Calu3 (cell line): ENCODE results near the gene DKKL1. TPM values are rescaled to one million over a fixed set of nuclear protein-coding genes. Genes with fewer than 3 reads are reported as not detected.

Source experiments
- BruUV-seq: library from RNA; stranded (reverse); fragments of 400-500 nt; replicated peaks from 2 replicates; lab custom pipeline; 2021; lab: Mats Ljungman, UMichigan
- CTCF ChIA-PET: fragments of 300-600 bp; sonication (Branson Sonifier 250); formaldehyde crosslinking; loops from one replicate; lab custom pipeline; 2022; ENCODE audit warnings: antibody characterized with exemption; lab: Charles Lee
- DNase-seq: peaks from one replicate; pipeline ENCODE4 v3.0.0; 2022
- H3K27ac Mint-ChIP-seq: one replicate; pipeline ENCODE4 v1.8.0; 2022; ENCODE audit warnings: mixed read lengths; ENCODE audit not compliant: unreplicated experiment
- H3K27me3 Mint-ChIP-seq: one replicate; pipeline ENCODE4 v1.8.0; 2022; ENCODE audit warnings: mixed read lengths; ENCODE audit not compliant: unreplicated experiment
- H3K36me3 Mint-ChIP-seq: one replicate; pipeline ENCODE4 v1.8.0; 2022; ENCODE audit warnings: mild to moderate bottlenecking, moderate library complexity, mixed read lengths; ENCODE audit not compliant: insufficient read depth, unreplicated experiment
- H3K4me1 Mint-ChIP-seq: one replicate; pipeline ENCODE4 v1.8.0; 2022; ENCODE audit warnings: mild to moderate bottlenecking, low read depth, mixed read lengths; ENCODE audit not compliant: unreplicated experiment
- H3K4me3 Mint-ChIP-seq: one replicate; pipeline ENCODE4 v1.8.0; 2022; ENCODE audit warnings: mild to moderate bottlenecking, low read depth, moderate library complexity, mixed read lengths; ENCODE audit not compliant: unreplicated experiment
- H3K9me3 Mint-ChIP-seq: one replicate; pipeline ENCODE4 v1.8.0; 2022; ENCODE audit warnings: low read depth, mixed read lengths; ENCODE audit not compliant: unreplicated experiment
- intact Hi-C: fragments of 100-400 bp; cut with micrococcal nuclease; formaldehyde crosslinking; loops from one replicate; pipeline ENCODE4 v1.10.0; 2022; ENCODE audit not compliant: unreplicated experiment
- total RNA-seq: library from RNA; stranded (reverse); gene quantifications from 2 replicates; pipeline ENCODE4 v1.2.3, GENCODE V29; 2022
- TF ChIP-seq, protein P1 (sequence below): fragments of 200-600 bp; IDR thresholded peaks from one replicate; pipeline ENCODE4 v1.8.0; 2022; ENCODE audit warnings: antibody characterized with exemption; ENCODE audit not compliant: unreplicated experiment

Gene DKKL1
- total RNA-seq, 1 experiment from 2014 or later: not detected

DNA sequence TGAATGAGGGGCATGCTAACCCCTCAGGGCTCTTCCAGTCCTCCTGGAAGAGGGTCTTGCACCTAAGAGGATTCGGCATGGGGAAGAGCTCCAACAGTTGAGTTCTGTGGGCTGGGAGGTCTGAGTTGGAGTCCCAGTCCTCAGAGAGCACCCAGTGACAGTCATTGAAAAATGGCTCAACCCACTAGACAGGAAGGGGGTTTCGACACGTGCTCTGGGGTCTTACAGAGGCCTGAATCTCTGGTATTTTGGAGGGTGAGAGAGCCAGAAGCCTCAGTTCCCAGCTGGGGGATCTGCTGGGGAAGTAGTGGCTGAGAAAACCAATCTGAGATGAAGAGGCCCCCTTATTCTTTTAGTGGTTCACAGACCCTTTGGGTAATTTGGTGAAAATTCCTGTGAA is 50.6 kb downstream of the DKKL1 start:
- DNase-seq: no peak
- CTCF ChIA-PET: no interaction called here
- TF ChIP-seq, protein P1, sequence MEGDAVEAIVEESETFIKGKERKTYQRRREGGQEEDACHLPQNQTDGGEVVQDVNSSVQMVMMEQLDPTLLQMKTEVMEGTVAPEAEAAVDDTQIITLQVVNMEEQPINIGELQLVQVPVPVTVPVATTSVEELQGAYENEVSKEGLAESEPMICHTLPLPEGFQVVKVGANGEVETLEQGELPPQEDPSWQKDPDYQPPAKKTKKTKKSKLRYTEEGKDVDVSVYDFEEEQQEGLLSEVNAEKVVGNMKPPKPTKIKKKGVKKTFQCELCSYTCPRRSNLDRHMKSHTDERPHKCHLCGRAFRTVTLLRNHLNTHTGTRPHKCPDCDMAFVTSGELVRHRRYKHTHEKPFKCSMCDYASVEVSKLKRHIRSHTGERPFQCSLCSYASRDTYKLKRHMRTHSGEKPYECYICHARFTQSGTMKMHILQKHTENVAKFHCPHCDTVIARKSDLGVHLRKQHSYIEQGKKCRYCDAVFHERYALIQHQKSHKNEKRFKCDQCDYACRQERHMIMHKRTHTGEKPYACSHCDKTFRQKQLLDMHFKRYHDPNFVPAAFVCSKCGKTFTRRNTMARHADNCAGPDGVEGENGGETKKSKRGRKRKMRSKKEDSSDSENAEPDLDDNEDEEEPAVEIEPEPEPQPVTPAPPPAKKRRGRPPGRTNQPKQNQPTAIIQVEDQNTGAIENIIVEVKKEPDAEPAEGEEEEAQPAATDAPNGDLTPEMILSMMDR: no peak
- no peaks in the 10 kb centered on the region for H3K4me1 Mint-ChIP-seq
- no TSS peak for BruUV-seq
- intact Hi-C loops: no loop called here
- peaks cover 94% of the 10 kb centered on the region for H3K27me3 Mint-ChIP-seq
- no peaks in the 10 kb centered on the region for H3K9me3 Mint-ChIP-seq
- H3K36me3 Mint-ChIP-seq: no peaks in the 10 kb centered on the region
- H3K4me3 Mint-ChIP-seq: no peak overlapping the region
- H3K27ac Mint-ChIP-seq: no peak overlapping the region

DNA sequence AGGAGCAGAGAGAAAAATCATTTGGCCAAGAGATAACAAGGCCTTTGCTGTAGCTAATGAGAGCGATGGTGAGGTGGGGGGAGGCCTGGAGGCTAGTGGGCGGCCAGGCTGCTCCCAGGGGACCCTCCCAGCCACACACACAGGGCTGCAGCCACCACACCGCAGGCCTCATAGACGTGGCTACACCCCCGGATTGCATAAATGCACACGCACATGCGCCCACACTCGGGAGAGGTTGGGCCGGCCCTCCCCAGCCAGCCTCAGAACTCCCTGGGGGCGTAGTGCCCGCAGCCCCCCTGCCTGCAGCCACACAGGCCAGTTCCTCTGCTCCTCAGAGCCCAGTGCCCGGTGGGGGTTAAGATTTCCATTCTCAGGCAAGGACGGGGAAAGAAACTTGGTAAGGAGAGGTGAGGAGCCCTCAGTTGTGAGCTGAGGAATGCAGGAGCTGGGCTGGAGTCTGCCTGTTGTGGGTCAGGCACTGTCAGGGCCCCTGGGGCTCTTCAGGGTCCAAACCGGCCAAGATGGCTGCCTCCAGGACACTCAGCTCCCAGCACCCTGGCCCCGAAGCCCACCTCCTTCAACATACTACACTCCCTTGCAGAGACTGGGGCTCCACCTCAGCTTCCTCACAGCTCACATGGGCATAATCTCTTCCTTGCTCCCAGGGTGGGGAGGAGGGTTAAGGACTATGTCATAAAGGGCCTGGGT is 51.6 kb downstream of the DKKL1 start:
- no peak for DNase-seq
- no peaks in the 10 kb centered on the region for H3K36me3 Mint-ChIP-seq
- peaks cover 95% of the 10 kb centered on the region for H3K27me3 Mint-ChIP-seq
- no peaks in the 10 kb centered on the region for H3K4me1 Mint-ChIP-seq
- intact Hi-C loops: no loop called here
- H3K9me3 Mint-ChIP-seq: no peaks in the 10 kb centered on the region
- H3K4me3 Mint-ChIP-seq: no peak overlapping the region
- TF ChIP-seq, protein P1: no peak
- CTCF ChIA-PET: interaction anchor here (0.6 kb wide), 1 partner anchor 10 kb away, joined by 3 read pairs; no protein-coding TSS in a partner anchor
- H3K27ac Mint-ChIP-seq: no peak overlapping the region
- no TSS peak for BruUV-seq

DNA sequence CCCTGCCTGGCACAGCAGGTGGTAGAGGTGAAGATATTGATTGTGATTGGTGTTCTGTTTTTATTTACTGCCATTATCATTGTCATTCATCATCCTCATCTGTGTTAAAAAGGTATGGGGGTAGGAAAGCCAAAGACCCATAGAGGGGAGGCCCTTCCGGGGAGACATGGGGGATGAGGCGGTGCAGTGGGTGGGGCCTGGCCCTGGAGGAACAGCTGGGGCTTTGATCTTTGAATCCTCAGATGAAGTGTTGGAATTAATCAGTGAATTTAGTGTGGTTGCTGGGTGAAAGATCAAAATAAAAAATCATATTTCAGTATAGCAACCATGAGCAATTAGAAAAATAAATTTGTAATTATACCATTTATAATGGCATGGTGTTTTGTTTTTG is 52.1 kb downstream of the DKKL1 start:
- no TSS peak for BruUV-seq
- intact Hi-C loops: no loop called here
- peaks cover 100% of the 10 kb centered on the region for H3K27me3 Mint-ChIP-seq
- no peak for DNase-seq
- no peaks in the 10 kb centered on the region for H3K36me3 Mint-ChIP-seq
- H3K27ac Mint-ChIP-seq: no peak overlapping the region
- H3K9me3 Mint-ChIP-seq: no peaks in the 10 kb centered on the region
- CTCF ChIA-PET: interaction anchor here (0.6 kb wide), 1 partner anchor 10 kb away, joined by 3 read pairs; no protein-coding TSS in a partner anchor
- no peak overlapping the region for H3K4me3 Mint-ChIP-seq
- TF ChIP-seq, protein P1: no peak
- H3K4me1 Mint-ChIP-seq: no peaks in the 10 kb centered on the region

DNA sequence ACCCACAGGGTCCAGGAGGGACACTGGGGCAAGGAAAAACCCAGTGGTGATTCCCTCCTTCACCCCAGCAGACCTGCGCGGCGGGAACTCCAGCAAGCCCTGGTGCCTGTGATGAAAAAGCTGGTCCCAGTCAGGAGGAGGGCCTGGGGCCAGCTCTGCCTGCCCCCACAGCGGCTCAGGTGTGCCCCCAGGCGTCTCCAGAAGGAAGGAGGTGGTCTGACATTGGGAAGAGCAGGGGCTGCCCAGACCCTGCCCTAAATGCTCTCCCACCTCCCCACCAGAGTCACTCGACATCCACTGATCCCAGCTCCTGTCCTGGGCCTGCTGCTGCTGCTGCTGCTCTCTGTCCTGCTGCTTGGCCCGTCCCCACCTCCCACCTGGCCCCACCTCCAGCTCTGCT is 53.4 kb downstream of the DKKL1 start:
- Mint-ChIP-seq H3K4me3 (no peak overlapping the region), H3K9me3 (no peaks in the 10 kb centered on the region), H3K27me3 (peaks cover 100% of the 10 kb centered on the region), H3K27ac (no peak overlapping the region), H3K4me1 (peaks cover 9% of the 10 kb centered on the region), H3K36me3 (peaks cover 5% of the 10 kb centered on the region)
- TF ChIP-seq, protein P1: no peak
- CTCF ChIA-PET: interaction anchor here (2.6 kb wide), 1 partner anchor 25 kb away, joined by 5 read pairs; no protein-coding TSS in a partner anchor
- no TSS peak for BruUV-seq
- DNase-seq: no peak
- intact Hi-C loops: no loop called here
